HG02678 (cell line): ENCODE measurements around the gene FUS.

Source experiments
- ATAC-seq: cut with Tn5 transposase; IDR thresholded peaks from one replicate; pipeline ENCODE4 v1.9.1; 2021; ENCODE audit warnings: mild to moderate bottlenecking, moderate library complexity; ENCODE audit not compliant: unreplicated experiment

FUS gene

GRCh38 chr16:31200821-31201568 lies 21.1 kb downstream of the FUS start:
- no peak for ATAC-seq

- ATAC-seq: peak; percentile 51
These were observed 21.9 kb downstream of the FUS start for GRCh38 chr16:31201582-31202413.

GRCh38 chr16:31202414-31203375 lies 22.8 kb downstream of the FUS start, which contains the start of gene PYCARD:
Gene PYCARD, minus strand, starts transcription at chr16:31202760. Its CDS starts 70 bp downstream, at chr16:31202690.
- ATAC-seq: peak; percentile 30

- no peak for ATAC-seq
These were observed 25.1 kb downstream of the FUS start for GRCh38 chr16:31204871-31205666.

- no peak for ATAC-seq
These were observed 26.8 kb downstream of the FUS start for GRCh38 chr16:31206776-31207175.

GRCh38 chr16:31213342-31213741 lies 33.4 kb downstream of the FUS start:
- ATAC-seq: no peak

GRCh38 chr16:31213877-31214707 lies 34.2 kb downstream of the FUS start, which contains the start of gene TRIM72:
Gene TRIM72, plus strand, starts transcription at chr16:31214119. Its CDS starts 620 bp downstream, at chr16:31214739.
- ATAC-seq: no peak

GRCh38 chr16:31214708-31215286 lies 34.9 kb downstream of the FUS start:
- no peak for ATAC-seq

GRCh38 chr16:31215287-31216162 lies 35.6 kb downstream of the FUS start:
- ATAC-seq: no peak

- no peak for ATAC-seq
These were observed 36.6 kb downstream of the FUS start, which contains the start of gene PYDC1 for GRCh38 chr16:31216422-31217135. Gene PYDC1, minus strand, starts transcription at chr16:31217135. Its CDS starts 107 bp downstream, at chr16:31217028.

GRCh38 chr16:31217136-31217530 lies 37.2 kb downstream of the FUS start:
- ATAC-seq: no peak

GRCh38 chr16:31219154-31219741 lies 39.3 kb downstream of the FUS start:
- ATAC-seq: no peak

- ATAC-seq: no peak
These were observed 41.6 kb downstream of the FUS start for GRCh38 chr16:31221357-31222160.

GRCh38 chr16:31223044-31223443 lies 43.1 kb downstream of the FUS start:
- no peak for ATAC-seq

GRCh38 chr16:31224092-31224955 lies 44.4 kb downstream of the FUS start:
- ATAC-seq: no peak
